Lung (tissue), 12 donors: ENCODE measurements around the gene KIRREL1. TPM values are rescaled to one million over a fixed set of nuclear protein-coding genes. Genes with fewer than 3 reads are reported as not detected.

Source experiments
- ATAC-seq: fragments of 200-7000 bp; cut with Tn5 transposase; one replicate; pipeline ENCODE4 v1.9.1; 2020; ENCODE audit warnings: moderate number of reproducible peaks; ENCODE audit not compliant: insufficient read depth, low FRiP score
- DNase-seq, 3 donors: peaks; one replicate each; pipeline ENCODE4 v3.0.0-alpha.2; 2013 to 2017
- H3K27ac ChIP-seq, 2 donors: one replicate each; pipeline ENCODE4 v1.5.1; 2013; ENCODE audit warnings: mild to moderate bottlenecking in 2 of 2, moderate library complexity in 2 of 2, control low read depth in 1 of 2, inconsistent platforms in 1 of 2, low read depth in 1 of 2, low read length in 1 of 2
- H3K27me3 ChIP-seq, 3 donors: one replicate each; pipeline ENCODE4 v1.5.1; 2013; ENCODE audit warnings: low read length in 2 of 3; ENCODE audit not compliant: control insufficient read depth in 3 of 3, insufficient read depth in 3 of 3
- H3K36me3 ChIP-seq, 4 donors: one replicate each; pipeline ENCODE4 v1.5.1; 2013; ENCODE audit warnings: low read length in 4 of 4, mild to moderate bottlenecking in 1 of 4, moderate library complexity in 1 of 4; ENCODE audit not compliant: control insufficient read depth in 4 of 4, insufficient read depth in 4 of 4
- H3K4me1 ChIP-seq, 5 donors: one replicate each; pipeline ENCODE4 v1.5.1; 2013; ENCODE audit warnings: low read length in 5 of 5, mild to moderate bottlenecking in 2 of 5, moderate library complexity in 1 of 5; ENCODE audit not compliant: control insufficient read depth in 5 of 5, insufficient read depth in 5 of 5
- H3K4me3 ChIP-seq: one replicate; pipeline ENCODE4 v1.5.1; 2013; ENCODE audit warnings: mild to moderate bottlenecking, control low read depth, moderate library complexity
- H3K9ac ChIP-seq, 2 donors: one replicate each; pipeline ENCODE4 v1.5.1; 2013; ENCODE audit warnings: low read length in 2 of 2, control low read depth in 1 of 2; ENCODE audit not compliant: insufficient read depth in 1 of 2
- H3K9me3 ChIP-seq, 4 donors: one replicate each; pipeline ENCODE4 v1.5.1; 2013; ENCODE audit warnings: low read length in 3 of 4, mild to moderate bottlenecking in 1 of 4, moderate library complexity in 1 of 4; ENCODE audit not compliant: control insufficient read depth in 4 of 4, insufficient read depth in 3 of 4
- WGBS, 2 donors: extraction: QIAGEN DNeasy Blood & Tissue Kit; methylation state at CpG; one replicate each; pipeline ENCODE4 v1.1.7; 2013; 5-methylcytosine and 5-hydroxymethylcytosine counted together
- polyA plus RNA-seq, 2 donors: library from polyadenylated mRNA; stranded (reverse); fragments of 200-250 nt; gene quantifications; one replicate each; pipeline ENCODE4 v1.2.1, GENCODE V29; 2013
- total RNA-seq, 2 donors: library from RNA; depleted of rRNA in 1 of 2; stranded (reverse); fragments of >200 nt in 1 of 2; gene quantifications; one replicate each; pipeline ENCODE4 v1.2.1, GENCODE V29; 2014 to 2021
- TF ChIP-seq, protein P1 (sequence below): IDR thresholded peaks from 2 replicates; pipeline ENCODE4 v1.5.1; 2012; ENCODE audit warnings: mild to moderate bottlenecking; ENCODE audit errors: control extremely low read depth, extremely low read depth
- donor health status: control.
- donor health status: control.
- donor health status: Bipolar disorder and iron deficiency.
- donor health status: healthy.
- donor health status: DM: yes; HTN: yes; CAD: no.

The KIRREL1 gene
- total and polyA plus RNA-seq, 4 donors = 7.5 to 41.8 (median 26.5) TPM

DNA sequence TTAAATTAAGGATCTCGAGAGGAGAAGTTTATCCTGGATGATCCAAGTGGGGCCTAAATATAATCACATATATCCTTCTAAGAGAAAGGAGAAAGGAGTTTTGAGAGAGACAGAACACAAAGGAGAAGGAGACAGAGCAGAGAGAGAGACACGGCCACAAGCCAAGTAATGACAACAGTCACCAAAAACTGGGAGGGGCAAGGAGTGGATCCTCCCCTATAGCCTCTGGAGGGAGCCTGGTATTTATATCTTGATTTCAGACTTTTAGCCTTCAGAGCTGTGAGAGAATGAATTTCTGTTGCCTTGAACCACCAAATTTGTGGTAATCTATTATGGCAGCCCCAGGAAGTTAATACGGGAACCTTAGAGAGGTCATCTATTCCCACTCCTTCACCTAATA, 137.8 kb downstream of the KIRREL1 start:
- DNase-seq (no peak), ATAC-seq (no peak)
- no peak overlapping the region for H3K4me3 ChIP-seq
- 84 to 87% methylated on average over 3 of the region's 3 CpGs for WGBS, 2 donors
- TF ChIP-seq, protein P1, sequence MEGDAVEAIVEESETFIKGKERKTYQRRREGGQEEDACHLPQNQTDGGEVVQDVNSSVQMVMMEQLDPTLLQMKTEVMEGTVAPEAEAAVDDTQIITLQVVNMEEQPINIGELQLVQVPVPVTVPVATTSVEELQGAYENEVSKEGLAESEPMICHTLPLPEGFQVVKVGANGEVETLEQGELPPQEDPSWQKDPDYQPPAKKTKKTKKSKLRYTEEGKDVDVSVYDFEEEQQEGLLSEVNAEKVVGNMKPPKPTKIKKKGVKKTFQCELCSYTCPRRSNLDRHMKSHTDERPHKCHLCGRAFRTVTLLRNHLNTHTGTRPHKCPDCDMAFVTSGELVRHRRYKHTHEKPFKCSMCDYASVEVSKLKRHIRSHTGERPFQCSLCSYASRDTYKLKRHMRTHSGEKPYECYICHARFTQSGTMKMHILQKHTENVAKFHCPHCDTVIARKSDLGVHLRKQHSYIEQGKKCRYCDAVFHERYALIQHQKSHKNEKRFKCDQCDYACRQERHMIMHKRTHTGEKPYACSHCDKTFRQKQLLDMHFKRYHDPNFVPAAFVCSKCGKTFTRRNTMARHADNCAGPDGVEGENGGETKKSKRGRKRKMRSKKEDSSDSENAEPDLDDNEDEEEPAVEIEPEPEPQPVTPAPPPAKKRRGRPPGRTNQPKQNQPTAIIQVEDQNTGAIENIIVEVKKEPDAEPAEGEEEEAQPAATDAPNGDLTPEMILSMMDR = no peak
- H3K27me3 ChIP-seq = no peaks in the 10 kb centered on the region
- H3K9me3 ChIP-seq = no peaks in the 10 kb centered on the region
- H3K27ac ChIP-seq = no peak overlapping the region
- H3K4me1 ChIP-seq = no peaks in the 10 kb centered on the region
- H3K36me3 ChIP-seq = no peaks in the 10 kb centered on the region
- no peak overlapping the region for H3K9ac ChIP-seq

DNA sequence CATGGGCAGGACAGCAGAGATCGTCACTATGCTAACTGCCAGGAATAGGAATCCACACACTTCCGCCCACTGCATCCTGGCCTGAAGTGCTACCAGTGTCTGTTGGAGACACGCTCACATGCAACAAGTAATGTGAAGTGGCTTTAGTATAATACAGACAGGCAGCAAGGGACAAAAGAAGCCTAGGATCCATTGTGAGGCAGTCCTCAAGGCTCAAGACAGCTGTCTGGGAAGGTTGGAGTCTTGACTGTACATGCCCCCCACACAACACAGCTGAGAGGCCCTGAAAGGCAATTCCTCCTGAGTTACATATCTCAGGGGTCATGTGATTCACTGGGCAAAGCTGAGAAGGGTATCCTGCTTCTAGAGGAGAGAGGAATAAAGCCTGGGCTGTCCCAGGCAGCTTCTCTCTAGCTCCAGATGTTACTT, 147.3 kb downstream of the KIRREL1 start:
- TF ChIP-seq, protein P1 = no peak
- DNase-seq (no peak), ATAC-seq (no peak)
- no peaks in the 10 kb centered on the region for H3K27me3 ChIP-seq
- 88 to 90% methylated on average over 3 of the region's 3 CpGs for WGBS, 2 donors
- peaks cover 0 to 14% (median 5%) of the 10 kb centered on the region in 5 donors for H3K4me1 ChIP-seq
- H3K9ac ChIP-seq = no peak overlapping the region
- H3K27ac ChIP-seq = no peak overlapping the region
- H3K9me3 ChIP-seq = peaks cover 0 to 2% (median 0%) of the 10 kb centered on the region in 4 donors
- H3K4me3 ChIP-seq = no peak overlapping the region
- no peaks in the 10 kb centered on the region for H3K36me3 ChIP-seq

DNA sequence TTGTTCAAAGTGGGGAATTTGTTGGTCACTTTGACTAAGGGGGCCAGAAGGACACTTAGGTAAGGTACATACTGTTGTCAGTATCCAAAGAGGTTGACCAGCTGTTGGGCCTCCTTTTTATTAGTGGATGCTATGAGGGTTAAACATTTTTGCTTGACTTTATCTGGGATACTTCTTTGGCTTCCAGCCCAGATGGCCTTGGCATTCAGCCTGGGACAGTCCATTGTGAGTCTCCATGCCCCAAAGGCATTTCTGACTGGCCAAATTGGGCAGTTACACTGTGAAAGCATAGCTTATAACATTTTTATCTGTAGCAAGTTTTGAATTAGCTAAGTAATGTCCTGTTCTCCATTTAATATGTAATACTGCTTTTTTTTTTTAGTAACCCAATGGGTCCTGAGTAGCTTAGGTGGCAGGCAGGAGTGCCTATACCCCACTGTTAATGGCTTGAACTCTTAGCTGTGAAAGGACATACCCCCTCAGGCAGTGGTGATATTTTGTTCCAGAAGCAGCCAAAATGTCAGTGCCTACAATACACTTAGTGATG, 151.8 kb downstream of the KIRREL1 start:
- Histone ChIP-seq H3K9ac (no peak overlapping the region), H3K4me1 (peaks cover 0 to 31% (median 16%) of the 10 kb centered on the region in 5 donors), H3K9me3 (peaks cover 0 to 2% (median 0%) of the 10 kb centered on the region in 4 donors), H3K4me3 (no peak overlapping the region), H3K27ac (peak overlapping the region in 1 of 2 donors; percentile 59), H3K36me3 (no peaks in the 10 kb centered on the region), H3K27me3 (no peaks in the 10 kb centered on the region)
- DNase-seq (peak; percentile 86 to 91 (median 89)), ATAC-seq (no peak)
- TF ChIP-seq, protein P1 = no peak

DNA sequence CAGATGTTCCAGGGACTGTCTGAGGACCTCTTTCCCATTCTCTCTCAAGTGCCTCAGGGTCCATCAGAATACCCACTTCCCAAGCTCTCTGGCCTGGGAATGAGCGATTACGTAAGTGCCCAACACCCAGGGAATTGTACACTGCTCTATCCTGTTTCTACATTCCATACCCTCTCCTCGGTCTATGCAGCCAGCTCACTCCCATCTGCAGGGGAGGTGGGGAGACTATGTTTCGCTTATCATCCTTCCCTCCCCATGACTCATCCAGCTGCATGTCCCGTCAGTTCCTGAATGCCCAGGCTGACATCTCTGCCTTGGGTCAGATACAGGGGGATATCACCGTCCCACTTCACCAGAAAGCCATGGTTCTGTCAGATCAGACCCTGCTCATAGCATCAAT, 152.7 kb downstream of the KIRREL1 start:
- no peak overlapping the region for H3K4me3 ChIP-seq
- no peaks in the 10 kb centered on the region for H3K36me3 ChIP-seq
- TF ChIP-seq, protein P1 = no peak
- no peak for ATAC-seq
- H3K4me1 ChIP-seq = peaks cover 0 to 28% (median 16%) of the 10 kb centered on the region in 5 donors
- DNase-seq = no peak
- 91 to 95% methylated on average over 6 of the region's 6 CpGs for WGBS, 2 donors
- H3K9ac ChIP-seq = no peak overlapping the region
- H3K9me3 ChIP-seq = peaks cover 0 to 2% (median 0%) of the 10 kb centered on the region in 4 donors
- no peak overlapping the region for H3K27ac ChIP-seq
- no peaks in the 10 kb centered on the region for H3K27me3 ChIP-seq
